DMS 273 (cell line): ENCODE data around the gene BUB3.

Source experiments
- DNase-seq: peaks from one replicate; lab custom pipeline; 2025; ENCODE audit not compliant: unreplicated experiment; lab: John Stamatoyannopoulos, UW

BUB3 gene

DNA sequence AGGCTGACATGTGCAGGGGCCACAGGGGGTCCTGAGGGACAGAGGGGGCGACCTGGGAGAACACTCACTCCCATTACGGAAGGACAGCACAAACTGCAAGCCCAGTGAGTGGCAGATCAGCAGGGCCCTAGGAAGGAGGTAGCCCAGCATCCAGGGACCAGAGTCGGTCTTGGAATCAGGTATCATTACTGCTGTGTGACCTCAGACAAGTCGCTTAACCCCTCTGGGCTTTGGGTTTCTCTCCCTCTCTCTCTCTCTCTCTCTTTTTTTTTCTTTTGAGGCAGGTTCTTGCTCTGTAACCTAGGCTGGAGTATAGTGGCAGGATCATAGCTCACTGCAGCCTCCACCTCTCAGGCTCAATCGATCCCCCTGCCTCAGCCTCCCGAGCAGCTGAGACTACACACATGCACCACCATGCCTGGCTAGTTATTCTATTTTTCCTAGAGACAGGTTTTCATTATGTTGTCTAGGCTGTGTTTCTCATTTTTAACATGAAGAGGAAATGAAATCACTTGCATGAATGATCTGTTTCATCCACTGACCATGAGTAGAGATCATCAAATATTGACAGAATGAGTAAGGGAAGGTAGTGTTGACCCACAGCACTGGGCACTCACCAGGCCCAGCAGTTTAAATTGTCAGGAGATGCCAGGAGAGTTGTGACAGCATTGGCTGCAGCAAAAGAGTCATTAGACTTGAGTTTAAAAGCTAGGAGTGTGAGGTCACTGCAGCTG, 49.4 kb downstream of the BUB3 start:
- DNase-seq = no peak

DNA sequence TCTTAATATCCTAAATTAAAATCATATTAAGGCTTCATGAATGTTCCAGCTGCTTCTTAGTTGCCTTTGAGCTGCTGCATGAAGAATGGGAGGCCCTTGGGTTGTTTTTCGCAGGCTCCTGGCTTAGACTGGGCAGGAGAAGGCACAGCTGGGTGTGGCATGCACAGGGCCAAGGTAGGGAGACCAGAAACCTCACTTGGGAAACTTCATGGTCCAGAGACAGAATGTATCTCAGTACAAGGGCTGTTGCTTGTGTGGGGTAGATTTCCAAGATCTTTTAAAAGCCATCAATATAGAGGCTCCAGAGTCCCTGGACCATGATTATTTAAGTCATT, 49.9 kb downstream of the BUB3 start:
- DNase-seq = no peak

DNA sequence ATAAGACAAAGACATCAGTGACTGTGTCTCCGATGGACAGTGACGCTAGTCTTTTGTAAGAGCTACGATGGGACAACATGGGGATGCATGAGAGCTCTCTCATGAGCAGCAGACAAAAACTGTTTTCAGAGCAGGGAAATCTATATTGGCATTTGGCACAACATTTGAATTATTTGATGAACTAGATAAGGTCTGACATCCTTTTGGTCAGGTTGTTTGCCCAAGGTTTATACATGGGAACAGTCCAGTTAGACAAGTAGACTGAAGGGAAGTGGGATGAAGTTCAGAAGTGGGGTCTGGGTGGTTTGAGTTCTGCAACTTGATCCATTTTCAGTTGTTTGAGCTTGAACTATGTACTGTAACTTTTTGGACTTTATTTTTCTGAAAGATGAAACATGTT, 50.8 kb downstream of the BUB3 start:
- no peak for DNase-seq

DNA sequence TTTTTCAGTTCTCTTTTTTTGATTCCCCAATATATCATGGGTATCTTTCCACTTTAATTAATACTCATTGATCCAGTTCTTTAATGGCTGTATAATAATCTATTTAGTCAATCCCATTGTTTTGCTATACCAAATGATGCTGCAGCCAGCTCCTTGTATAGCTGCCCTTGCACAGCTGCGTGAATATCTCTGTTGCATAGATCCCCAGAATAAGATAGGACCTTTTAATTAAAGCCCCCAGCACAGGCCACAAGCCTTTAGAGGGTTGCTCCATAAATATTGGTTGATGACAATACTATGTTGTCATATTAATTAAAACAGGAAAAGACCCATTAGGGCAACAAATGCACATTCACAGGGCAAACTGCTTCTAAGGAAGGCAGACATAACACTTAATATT, 57.9 kb downstream of the BUB3 start:
- DNase-seq = no peak

DNA sequence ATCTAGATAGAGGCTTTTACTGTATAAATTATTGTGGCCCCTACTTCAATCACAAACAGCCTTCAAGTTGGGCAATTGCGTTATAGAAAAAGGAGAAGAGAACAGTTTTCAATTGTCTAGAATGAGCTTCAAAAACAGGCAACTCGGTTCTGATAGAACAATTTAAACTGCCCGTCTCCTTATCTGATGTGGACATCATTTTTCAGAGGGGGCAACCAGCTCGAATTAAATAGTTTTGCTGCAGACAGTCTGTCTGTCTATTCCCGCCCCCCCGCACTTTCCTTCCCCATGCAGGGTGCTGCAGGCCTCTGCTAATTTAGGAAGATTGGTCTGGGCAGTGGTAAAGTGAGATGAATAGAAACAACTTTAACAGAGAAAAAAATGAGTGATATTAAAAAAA, 58.4 kb downstream of the BUB3 start:
- DNase-seq = no peak

DNA sequence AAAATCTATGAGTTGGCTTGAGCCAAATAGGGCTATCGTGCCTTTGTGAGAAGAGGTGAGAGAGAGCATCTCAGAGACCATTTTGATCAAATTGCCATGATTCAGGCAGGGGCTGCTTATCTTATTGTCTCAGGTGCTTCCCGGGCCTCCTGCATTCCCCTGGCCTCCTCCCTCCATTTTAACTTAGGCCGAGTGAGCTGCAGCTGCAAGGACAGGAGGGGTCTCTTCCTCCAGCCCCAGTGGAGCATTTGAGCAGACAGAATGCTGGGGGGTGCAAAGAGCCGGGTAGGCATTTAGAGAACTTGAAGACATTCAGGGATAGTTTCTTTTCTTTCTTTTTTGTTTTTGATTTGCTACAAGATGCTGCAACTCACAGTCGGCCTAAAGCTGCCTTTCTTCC, 59.0 kb downstream of the BUB3 start:
- DNase-seq = no peak
